EL (cell line): ENCODE results near the gene TOMM40.
"Not testable (repeated sequence)": the region's sequence is repeated elsewhere in the genome, so short reads cannot be mapped to it uniquely, and the experiment has no call there.

Experiments used
- DNase-seq: peaks from one replicate; pipeline ENCODE4 v3.0.0-alpha.2; 2016

Gene TOMM40

DNA sequence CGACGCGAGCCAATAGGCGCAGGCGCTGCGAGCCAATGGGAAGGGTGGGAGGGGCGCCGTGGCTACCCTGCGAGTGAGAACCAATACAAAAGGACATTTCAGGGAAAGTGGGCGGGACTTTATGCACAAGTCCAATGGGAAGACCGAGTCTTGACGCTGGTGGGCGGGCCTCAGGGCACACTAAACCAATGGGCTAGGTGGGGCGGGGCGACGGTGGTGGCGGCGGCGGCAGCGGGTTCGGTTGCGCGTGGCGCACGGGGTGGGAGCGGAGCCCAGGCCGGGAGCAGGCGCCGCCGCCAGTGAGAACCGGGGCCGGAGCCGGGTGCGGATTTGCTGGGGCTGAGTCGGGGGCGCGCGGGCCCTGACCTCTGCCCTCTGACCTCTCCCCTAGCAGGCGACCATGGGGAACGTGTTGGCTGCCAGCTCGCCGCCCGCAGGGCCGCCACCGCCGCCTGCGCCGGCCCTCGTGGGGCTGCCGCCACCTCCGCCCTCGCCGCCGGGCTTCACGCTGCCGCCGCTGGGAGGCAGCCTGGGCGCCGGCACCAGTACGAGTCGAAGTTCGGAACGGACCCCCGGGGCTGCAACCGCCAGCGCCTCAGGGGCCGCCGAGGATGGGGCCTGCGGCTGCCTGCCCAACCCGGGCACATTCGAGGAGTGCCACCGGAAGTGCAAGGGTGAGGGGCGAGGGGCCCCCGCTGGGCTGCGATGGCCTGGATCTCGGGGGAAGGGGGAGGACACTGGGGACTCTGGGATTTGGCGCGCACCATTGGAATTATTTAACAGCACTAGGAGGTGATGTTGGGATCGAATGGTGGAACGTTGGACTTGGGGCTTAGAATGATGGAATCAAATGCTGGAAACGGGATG, at the start of gene TOMM40:
TOMM40 (plus strand) TSS at position 239 of the 867 bp plus-strand sequence; CDS start at position 401, 162 bp downstream.
- peak; percentile 27 for DNase-seq

DNA sequence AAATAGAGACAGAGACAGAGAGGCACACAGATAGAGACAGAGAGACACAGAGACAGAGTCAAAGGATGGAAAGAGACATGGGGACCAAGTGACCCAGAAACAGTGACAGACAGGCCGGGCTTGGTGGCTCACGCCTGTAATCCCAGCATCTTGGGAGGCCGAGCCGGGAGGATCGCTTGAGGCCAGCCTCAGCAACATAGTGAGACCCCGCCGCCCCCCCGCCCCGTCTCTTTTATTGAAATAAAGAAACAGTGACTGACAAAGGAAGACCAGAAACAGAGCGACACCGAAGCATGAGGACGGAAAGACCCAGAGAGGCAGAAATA, 45.8 kb upstream of the TOMM40 start:
- DNase-seq = no peak

DNA sequence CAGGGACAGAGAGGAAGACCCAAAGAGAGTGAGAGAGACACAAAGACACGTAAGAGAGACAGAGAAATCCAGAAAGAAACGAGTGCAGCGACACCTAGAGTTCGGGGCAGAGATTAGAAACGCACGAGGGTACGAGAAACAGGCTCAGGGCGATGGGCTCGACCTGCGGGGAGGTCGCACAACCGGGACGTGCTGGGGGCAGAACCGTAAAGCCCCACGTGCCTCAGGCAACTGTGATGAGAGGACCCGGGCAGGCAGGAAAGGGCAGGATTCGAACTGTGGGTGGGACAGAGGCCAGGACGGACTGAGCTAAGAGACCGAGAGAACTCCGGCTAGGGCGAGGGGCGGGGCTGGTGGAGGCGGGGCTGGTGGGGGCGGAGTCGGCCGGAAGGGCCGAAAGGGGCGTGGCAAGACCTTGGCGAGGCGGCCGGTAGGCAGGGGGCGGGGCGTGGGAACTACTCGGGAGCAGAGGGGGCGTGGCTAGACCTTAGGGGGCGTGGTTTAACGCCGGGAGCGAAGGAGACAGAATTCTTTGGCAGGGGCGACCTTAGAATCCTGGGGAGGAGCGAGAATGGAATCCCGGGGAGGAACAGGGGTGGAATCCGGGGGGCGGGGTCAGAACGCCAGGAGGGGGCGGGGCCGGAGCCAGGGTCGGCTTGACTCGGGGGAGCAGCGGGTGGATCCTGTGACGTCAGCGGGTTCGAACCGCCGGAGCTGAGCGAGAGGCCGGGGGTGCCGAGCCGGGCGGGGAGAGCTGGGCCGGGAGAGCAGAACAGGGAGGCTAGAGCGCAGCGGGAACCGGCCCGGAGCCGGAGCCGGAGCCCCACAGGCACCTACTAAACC, 45.2 kb upstream of the TOMM40 start, which contains the start of gene NECTIN2:
NECTIN2 (plus strand) TSS at position 686 of the 843 bp plus-strand sequence. CDS start 229 bp downstream, outside the sequence.
- DNase-seq = peak; percentile 99

DNA sequence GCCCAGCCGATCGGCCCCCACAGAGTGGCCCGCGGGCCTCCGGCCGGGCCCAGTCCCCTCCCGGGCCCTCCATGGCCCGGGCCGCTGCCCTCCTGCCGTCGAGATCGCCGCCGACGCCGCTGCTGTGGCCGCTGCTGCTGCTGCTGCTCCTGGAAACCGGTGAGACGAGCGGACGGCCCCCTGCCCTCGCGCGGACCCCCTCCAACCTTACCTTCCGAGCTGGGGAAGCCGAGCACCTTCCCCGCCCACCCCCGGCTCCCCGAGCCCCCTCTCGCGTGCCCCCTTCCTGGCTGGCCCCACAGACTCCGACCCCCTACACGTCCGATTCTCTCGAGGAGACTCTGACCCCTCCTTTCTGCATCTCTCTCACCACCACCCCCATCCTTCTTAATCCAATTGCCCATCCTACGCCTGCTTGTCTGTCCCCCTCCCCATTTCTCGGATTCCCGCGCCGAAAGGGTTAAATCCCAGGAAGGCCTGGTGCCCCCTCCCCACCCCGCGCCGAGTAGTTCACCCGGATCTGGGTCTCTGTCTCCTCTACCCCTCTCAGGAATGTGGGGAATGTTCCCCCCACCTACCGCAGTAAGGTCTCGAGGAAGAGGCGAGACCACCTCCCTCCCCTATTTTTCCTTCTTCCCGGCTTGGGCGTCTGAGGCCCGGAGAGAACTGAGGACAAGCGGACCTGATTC, 44.5 kb upstream of the TOMM40 start:
- peak; percentile 45 for DNase-seq

DNA sequence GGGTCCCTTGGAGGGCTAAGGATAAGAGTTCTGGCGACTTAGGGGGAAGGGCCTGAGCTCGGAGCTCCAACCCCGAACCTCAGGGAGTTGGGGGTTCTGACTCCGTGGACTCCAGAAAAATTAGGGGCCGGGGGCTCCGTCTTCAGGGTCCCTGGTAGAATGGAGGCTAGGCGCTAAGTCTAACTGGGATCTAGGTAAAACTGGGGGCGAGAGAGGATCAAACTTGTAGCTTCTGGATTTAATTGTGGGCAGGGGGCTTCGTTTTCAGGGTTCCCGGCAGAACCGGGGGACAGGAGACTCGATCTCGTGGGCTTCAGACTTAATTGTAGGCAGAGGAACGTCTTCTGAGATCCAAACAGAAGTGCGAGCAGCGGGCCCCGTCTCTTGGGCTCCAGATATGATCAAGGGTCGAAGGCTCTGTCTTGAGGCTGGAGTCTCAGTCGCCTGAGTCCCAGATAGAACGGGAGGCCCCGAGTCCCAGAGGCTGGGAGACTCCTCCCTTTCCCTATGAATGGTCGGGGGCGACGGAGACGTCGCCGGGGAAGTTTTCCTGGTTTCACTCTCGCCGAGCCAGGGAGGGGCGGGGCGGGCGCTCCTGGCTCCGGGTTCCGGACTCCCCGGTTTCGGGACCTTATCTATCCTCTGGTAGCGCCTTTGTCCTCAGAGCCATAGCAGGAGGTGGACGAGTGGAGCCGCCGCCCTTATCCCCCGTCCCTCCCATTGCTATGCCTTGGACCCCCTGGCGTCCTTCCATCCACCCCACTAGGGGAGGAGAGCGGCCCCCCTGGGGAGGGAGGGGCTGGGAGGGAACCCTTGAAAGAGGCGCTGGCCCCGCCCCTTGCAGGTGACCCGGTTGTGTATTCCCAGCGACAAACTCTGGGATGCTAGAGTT, 43.7 kb upstream of the TOMM40 start:
- DNase-seq = peak; percentile 80

DNA sequence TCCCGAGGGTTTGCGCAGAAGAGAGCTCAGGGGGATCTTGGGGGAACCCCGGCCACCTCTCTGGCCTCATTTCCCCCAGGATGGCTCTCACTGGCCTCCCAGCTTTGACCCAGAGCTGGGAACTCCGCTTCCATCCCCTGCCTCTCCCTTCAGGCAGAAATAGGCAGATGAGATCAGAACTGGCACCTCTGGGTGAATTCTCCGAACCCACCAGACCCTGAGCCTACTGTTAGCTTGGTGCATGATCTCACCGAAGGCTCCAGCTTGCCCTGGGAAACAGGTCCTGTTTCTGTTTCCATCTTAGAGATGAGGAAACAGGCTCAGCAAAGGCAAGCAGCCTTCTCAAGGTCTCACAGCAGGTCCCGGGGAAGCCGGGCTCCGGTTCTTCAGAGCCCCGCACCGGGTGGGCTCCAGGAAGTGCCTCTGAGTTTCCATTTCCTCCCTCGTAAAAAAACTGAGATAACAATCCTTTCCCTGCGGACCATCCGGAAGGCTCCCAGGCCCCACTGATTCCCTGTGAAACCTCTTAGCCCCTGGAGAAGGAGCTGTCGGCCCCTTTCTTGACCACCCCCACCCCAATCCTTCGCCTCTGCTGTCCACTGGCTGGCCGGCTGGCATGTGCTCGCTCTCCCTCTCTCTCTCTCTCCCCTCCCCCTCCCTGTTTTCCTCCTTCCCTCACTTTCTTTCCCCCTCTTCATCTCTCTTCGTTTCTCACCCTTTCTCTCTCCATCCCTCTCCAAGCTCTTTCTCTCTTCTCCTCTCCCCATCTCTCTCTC, 42.8 kb upstream of the TOMM40 start:
- peak; percentile 62 for DNase-seq

DNA sequence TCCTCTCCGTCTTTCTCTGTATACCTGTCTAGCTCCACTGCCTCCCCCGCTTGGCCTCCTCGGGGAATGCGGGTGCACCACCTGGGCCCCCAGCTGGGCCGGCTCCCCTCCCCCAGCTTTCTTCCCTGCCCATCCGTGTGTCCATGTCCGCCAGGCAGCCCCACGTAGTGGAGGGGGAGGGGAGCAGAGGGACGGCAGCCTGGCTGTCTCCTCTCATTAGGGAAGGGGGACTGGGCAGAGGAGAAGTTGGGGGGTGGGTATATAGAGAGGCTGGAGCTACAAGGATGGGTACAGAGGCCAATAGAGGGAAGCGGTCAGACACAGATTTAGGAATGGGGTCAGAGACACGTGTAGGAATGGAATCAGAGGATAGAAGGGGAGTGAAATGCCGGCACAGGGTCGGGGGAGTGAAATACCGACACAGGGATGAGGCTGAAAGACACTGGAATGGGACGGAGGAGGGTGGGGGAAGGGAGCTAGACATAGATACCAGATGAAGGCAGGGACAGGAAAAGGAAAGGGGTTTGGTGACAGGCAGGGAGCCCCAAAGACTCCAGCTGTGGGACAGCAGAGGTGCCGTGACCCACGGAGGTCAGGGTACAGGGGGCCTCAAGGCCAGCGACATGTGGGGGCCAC, 42.1 kb upstream of the TOMM40 start:
- DNase-seq = peak; percentile 21

DNA sequence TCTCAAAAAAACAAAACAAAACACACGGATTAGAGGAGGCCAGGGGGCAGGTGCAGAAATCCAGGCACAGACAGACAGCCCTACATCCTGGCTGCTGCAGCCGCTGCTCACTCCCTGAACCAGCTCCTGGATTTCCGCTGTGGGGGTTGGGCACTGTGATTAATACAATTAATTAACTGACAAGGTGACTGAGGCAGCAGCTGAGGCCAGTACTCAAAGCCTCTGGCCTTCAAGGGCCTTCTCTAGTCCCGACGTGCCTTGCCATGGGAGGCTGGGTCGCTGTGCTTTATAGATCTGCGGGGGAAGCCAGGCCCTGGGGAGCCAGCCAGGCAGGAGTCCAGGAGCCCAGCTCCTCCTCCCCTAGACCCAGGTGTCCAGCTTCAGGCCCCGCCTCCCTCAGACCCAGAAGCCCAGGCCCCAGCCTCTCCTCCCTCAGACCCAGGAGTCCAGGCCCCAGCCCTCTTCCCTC, 40.4 kb upstream of the TOMM40 start:
- no peak for DNase-seq

DNA sequence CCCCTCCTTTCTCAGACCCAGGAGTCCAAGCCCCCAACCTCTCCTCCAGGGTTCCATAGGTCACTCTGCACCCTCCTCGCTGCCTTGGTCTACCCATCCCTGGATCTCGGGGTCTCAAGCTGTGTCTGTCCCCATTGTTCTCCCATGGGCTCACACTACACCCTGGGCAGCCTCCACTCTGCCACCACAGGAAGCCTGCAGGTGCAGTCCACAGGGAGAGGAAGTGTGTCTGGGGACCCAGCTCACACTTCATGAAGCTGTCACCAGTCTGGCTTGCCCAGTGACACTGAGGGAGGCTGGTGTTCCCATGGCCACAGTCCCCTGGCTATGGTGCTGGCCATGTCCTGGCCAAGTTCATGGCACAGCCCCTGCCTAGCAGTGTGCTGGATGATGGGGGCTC, 39.6 kb upstream of the TOMM40 start:
- DNase-seq = no peak

DNA sequence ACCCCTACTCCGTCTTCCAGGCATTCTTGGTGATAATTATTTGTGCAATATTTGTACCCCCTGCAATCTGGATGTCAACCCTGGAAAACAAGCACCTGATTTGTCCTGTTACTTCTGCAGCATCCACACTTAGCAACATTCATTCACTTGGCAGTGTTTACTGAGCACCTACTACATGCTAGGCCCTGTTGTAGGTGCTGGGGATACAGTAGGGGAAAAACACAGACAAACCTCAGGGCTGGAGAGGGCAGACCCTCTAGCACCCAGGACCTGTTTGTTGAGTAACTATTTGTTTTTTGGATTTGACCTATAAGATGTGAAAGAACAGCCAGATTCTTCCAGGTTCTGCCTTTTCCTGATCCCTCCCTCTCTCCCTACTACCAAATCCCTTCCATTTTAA, 35.4 kb upstream of the TOMM40 start:
- no peak for DNase-seq

DNA sequence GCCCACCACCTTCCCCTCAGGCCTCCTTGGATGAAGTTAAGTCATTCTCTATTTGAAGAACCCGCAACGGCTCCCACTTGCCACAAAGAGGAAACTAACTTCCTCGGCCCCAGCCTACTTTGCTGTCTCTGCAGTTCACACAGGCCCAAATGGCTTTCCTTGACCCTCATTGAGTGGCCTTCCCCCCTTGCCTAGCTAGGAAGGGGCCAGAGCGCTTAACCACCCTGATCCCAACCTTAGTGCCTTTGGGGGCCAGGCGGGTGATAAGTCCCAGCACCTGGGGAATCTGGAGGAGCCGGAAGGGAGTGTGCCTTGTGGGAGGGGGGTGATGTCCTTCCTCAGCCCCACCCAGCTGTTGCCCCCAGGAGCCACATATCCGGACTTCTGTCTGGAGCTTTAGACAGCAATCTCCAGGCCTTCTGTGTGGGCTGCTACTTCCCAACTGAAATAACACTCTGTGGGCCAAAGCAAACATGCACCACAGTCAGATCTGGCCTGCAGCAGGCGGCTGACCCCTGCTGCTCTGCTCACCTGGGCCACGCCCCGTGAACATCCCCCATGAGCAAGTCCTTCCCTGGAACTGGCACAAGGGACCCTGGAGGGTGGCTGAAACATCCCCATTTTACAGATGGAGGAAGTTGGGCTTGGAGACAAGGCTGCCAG, 34.5 kb upstream of the TOMM40 start:
- no peak for DNase-seq

DNA sequence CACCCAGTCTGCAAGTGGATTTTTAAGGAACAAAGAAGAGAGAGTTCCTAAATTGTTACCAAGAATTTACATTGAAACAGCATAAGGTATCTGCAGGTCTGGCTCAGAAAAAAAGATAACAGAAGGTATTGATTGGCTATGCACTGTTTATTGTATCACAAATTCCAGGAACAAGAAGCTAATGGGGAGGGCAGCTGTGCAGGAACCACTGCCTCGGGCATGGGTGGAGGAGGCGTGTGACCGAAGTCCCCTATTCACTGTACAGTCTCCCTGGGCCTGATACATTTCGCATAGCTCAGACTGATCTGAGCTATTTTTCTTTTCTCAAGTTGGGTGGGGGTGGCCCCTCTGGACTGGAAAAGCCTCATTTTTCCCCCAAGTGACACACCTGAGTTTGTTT, 33.2 kb upstream of the TOMM40 start:
- no peak for DNase-seq

DNA sequence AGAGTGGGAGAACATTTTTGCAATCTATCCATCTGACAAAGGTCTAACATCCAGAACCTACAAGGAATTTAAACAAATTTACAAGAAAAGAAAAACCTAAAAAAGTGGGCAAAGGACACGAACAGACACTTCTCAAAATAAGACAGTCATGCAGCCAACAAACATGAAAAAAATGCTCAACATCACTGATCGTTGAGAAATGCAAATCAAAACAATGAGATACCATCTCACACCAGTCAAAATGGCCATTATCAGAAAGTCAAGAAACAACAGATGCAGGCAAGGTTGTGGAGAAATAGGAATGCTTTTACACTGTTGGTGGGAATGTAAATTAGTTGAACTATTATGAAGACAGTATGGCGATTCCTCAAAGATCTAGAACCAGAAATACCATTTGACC, 29.5 kb upstream of the TOMM40 start:
- DNase-seq = not testable (repeated sequence)

DNA sequence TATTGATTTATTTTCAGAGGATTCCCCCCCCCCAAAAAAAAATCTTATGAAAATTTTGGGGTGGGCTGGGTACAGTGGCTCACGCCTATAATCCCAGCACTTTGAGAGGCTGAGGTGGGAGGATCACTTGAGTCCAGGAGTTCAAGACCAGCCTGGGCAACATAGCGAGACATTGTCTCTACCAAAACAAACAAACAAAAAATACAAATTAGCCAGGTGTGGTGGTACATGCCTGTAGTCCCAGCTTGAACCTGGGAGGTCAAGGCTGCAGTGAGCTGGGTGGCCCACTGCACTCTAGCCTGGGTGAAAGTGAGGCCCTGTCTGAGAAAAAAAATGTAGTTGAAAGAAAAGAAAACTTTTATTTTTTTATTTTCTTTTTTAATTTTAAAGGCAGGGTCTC, 27.1 kb upstream of the TOMM40 start:
- DNase-seq = no peak

DNA sequence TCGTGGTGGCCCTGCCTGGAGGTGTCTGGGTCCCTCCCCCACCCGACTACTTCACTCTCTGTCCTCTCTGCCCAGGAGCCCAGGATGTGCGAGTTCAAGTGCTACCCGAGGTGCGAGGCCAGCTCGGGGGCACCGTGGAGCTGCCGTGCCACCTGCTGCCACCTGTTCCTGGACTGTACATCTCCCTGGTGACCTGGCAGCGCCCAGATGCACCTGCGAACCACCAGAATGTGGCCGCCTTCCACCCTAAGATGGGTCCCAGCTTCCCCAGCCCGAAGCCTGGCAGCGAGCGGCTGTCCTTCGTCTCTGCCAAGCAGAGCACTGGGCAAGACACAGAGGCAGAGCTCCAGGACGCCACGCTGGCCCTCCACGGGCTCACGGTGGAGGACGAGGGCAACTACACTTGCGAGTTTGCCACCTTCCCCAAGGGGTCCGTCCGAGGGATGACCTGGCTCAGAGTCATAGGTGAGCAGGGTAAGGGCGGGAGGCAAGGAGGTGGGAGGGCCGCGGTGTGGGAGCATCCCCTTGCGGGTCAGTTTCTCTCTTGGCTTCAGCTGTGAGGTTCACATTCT, 25.8 kb upstream of the TOMM40 start:
- DNase-seq = no peak

DNA sequence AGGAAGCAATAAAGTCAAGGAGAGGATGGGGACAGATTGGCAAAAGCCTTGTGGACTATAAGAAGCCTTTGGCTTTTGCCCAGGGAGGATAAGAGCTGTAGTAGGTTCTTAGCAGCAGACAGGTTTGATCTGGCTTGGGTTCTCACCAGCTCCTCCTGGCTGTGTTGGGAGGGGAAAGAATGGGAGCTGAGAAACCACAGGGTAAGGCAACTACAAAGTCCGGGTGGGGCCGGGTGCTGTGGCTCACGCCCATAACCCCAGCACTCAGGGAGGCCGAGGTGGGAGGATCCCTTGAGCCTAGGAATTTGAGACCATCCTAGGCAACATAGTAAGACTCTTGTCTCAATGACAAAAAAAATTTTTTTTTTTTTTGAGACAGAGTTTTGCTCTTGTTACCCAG, 24.4 kb upstream of the TOMM40 start:
- no peak for DNase-seq

DNA sequence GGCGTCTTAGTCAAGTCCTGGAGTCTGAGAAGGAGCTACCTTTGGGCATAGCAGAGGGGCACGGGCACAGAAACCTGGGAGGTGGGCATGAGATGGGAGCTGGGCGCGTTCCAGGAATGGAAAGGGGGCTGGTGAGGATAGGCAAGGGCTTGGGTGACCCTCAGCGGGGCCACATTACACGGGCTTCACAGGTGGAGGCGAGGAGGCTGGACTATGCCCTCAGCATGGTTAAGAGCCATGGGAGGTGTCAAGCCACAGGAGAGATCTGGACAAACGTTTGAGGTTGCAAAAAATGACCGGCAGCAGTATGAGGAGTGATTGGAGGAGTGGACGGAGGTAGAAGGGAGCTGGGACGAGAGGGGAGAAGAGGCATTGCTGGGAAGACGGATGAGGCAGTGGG, 23.5 kb upstream of the TOMM40 start:
- no peak for DNase-seq

DNA sequence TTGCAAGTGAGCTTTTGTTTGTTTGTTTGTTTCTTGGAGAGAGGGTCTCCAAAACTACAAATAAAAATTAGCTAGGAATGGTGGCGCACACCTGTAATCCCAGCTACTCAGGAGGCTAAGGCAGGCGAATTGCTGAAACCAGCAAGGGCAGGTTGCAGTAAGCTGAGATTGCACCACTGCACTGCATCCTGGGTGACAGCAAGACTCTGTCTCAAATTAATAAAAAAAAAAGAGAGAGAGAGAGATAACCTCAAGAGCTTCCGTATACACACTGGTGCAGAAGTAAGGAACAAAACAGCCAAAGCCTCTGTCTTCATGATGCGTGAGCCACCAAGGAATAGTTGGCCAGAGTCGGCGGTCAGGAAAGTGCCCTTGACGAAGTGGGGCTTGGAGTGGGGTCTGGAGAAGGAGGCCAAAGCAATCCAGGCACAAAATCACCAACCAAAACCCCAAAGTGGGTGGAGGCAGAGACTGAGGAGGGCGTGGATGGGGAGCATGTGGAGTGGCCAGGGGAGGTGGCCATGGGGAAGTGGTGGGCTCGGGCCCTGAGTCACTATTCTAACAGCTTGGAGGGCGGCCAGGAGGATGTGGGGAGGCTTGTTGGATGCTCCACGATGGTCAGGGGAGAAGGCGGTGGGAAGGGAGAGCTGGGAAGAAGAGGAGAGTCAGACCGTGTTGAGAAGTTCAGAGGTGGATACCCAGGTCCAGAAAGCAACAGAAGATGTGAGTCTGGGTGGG, 21.2 kb upstream of the TOMM40 start:
- peak; percentile 90 for DNase-seq

DNA sequence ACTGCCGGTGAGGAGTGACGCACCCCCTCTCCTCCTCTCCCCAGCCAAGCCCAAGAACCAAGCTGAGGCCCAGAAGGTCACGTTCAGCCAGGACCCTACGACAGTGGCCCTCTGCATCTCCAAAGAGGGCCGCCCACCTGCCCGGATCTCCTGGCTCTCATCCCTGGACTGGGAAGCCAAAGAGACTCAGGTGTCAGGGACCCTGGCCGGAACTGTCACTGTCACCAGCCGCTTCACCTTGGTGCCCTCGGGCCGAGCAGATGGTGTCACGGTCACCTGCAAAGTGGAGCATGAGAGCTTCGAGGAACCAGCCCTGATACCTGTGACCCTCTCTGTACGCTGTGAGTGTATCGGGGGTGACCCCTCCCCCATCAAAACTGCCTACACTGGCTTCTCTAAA, 19.2 kb upstream of the TOMM40 start:
- no peak for DNase-seq
